Measurements from ENCODE around the gene DNAJC3. TPM values are rescaled to one million over a fixed set of nuclear protein-coding genes. Genes with fewer than 3 reads are reported as not detected.
"Not testable (repeated sequence)": the region's sequence is repeated elsewhere in the genome, so short reads cannot be mapped to it uniquely, and the experiment has no call there.

Gene DNAJC3
- total and polyA plus RNA-seq, 2 donors from 2014 or later = 20.1 to 65.9 TPM

DNA sequence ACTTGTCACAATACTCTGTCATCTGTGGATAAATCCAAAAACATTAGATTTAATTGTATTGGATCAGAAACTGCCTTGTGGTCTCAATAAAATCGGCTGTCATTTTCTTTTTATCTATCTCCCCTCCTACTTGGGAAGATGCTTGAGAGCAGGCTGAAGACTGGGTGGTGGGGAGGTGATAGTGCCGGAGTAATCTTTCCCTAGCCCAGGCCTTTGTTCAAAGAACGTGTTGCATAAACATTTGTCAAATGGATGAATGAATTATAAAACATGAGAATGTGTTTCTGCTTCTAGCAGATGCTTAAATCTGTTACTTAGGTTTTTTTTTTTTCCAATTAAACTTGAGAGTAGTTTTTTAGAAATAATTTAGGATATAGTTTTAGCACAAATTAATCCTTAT, 49.9 kb downstream of the DNAJC3 start:
- H3K36me3 ChIP-seq (ENCODE audit: control insufficient read depth in 2 of 3, insufficient read depth in 3 of 3, low read length in 3 of 3) = peaks cover 0 to 6% (median 0%) of the 10 kb centered on the region in 3 donors
- H3K9ac ChIP-seq (ENCODE audit: low read length in 3 of 3) = no peak overlapping the region
- intact Hi-C loops (cut with DNase I) = no loop called here
- peaks cover 0 to under 1% (median 0%) of the 10 kb centered on the region in 3 donors for H3K9me3 ChIP-seq (ENCODE audit: control insufficient read depth in 2 of 3, insufficient read depth in 1 of 3, low read length in 3 of 3)
- no peak overlapping the region for H3K27ac ChIP-seq (ENCODE audit: low read depth in 2 of 2, low read length in 2 of 2)
- DNase-seq = no peak
- no peak overlapping the region for H3K4me3 ChIP-seq (ENCODE audit: low read length in 3 of 3)
- TF ChIP-seq, protein P1, sequence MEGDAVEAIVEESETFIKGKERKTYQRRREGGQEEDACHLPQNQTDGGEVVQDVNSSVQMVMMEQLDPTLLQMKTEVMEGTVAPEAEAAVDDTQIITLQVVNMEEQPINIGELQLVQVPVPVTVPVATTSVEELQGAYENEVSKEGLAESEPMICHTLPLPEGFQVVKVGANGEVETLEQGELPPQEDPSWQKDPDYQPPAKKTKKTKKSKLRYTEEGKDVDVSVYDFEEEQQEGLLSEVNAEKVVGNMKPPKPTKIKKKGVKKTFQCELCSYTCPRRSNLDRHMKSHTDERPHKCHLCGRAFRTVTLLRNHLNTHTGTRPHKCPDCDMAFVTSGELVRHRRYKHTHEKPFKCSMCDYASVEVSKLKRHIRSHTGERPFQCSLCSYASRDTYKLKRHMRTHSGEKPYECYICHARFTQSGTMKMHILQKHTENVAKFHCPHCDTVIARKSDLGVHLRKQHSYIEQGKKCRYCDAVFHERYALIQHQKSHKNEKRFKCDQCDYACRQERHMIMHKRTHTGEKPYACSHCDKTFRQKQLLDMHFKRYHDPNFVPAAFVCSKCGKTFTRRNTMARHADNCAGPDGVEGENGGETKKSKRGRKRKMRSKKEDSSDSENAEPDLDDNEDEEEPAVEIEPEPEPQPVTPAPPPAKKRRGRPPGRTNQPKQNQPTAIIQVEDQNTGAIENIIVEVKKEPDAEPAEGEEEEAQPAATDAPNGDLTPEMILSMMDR (IDR thresholded peaks at IDR 0.05; ENCODE audit: borderline replicate concordance, extremely low read depth, insufficient read depth) = no peak
- FAIRE-seq = no peak
- no peaks in the 10 kb centered on the region for H3K27me3 ChIP-seq (ENCODE audit: control insufficient read depth, insufficient read depth, low read length)
- no peaks in the 10 kb centered on the region for H3K4me1 ChIP-seq (ENCODE audit: control insufficient read depth in 2 of 3, insufficient read depth in 2 of 3, low read depth in 1 of 3, low read length in 3 of 3)

DNA sequence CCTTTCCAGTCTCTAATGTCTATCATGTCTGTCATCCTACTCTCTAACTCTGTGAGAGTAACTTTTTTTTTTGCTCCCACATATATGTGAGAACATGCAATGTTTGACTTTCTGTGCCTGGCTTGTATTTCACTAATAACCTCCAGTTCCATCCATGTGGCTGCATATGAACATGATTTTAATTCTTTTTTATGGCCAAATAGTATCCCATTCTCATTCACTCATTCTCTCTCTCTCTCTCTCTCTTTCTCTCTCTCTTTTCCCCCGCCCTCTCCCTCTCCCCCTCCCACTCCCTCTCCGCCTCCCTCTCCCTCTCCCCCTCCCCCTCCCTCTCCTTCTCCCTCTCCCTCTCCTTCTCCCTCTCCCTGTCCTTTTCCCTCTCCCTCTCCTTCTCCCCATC, 52.0 kb downstream of the DNAJC3 start:
- Histone ChIP-seq H3K9ac (ENCODE audit: low read length in 3 of 3) (no peak overlapping the region), H3K27ac (ENCODE audit: low read depth in 2 of 2, low read length in 2 of 2) (no peak overlapping the region), H3K9me3 (ENCODE audit: control insufficient read depth in 2 of 3, insufficient read depth in 1 of 3, low read length in 3 of 3) (peaks cover 0 to 12% (median 4%) of the 10 kb centered on the region in 3 donors), H3K4me1 (ENCODE audit: control insufficient read depth in 2 of 3, insufficient read depth in 2 of 3, low read depth in 1 of 3, low read length in 3 of 3) (no peaks in the 10 kb centered on the region), H3K36me3 (ENCODE audit: control insufficient read depth in 2 of 3, insufficient read depth in 3 of 3, low read length in 3 of 3) (no peaks in the 10 kb centered on the region), H3K27me3 (ENCODE audit: control insufficient read depth, insufficient read depth, low read length) (no peaks in the 10 kb centered on the region), H3K4me3 (ENCODE audit: low read length in 3 of 3) (no peak overlapping the region)
- DNase-seq = no peak
- TF ChIP-seq, protein P1 (IDR thresholded peaks at IDR 0.05; ENCODE audit: borderline replicate concordance, extremely low read depth, insufficient read depth) = no peak
- intact Hi-C loops (cut with DNase I) = no loop called here
- no peak for FAIRE-seq

DNA sequence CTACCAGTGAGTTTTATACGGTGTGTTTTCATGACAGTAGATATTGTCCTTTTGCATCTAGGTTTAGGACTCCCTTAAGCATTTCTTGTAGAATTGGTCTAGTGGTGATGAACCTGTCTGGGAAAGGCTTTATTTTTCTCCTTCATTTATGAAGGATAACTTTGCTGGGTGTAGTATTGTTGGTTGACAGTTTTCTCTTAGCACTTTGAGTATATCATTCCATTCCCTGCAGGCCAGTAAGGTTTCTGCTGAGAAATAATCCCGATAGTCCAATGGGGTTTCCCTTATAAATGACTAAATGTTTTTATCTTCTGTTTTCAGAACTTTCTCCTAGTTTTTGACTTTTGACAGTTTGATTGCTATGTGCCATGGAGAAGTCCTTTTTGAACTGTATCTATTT, 57.2 kb downstream of the DNAJC3 start:
- Histone ChIP-seq H3K27ac (ENCODE audit: low read depth in 2 of 2, low read length in 2 of 2) (no peak overlapping the region), H3K4me1 (ENCODE audit: control insufficient read depth in 2 of 3, insufficient read depth in 2 of 3, low read depth in 1 of 3, low read length in 3 of 3) (no peaks in the 10 kb centered on the region), H3K36me3 (ENCODE audit: control insufficient read depth in 2 of 3, insufficient read depth in 3 of 3, low read length in 3 of 3) (no peaks in the 10 kb centered on the region), H3K9ac (ENCODE audit: low read length in 3 of 3) (no peak overlapping the region), H3K27me3 (ENCODE audit: control insufficient read depth, insufficient read depth, low read length) (no peaks in the 10 kb centered on the region), H3K9me3 (ENCODE audit: control insufficient read depth in 2 of 3, insufficient read depth in 1 of 3, low read length in 3 of 3) (peaks cover 0 to 18% (median 9%) of the 10 kb centered on the region in 3 donors), H3K4me3 (ENCODE audit: low read length in 3 of 3) (no peak overlapping the region)
- intact Hi-C loops (cut with DNase I) = no loop called here
- no peak for FAIRE-seq
- DNase-seq = peak in 1 of 5 donors; percentile 5
- TF ChIP-seq, protein P1 (IDR thresholded peaks at IDR 0.05; ENCODE audit: borderline replicate concordance, extremely low read depth, insufficient read depth) = no peak

DNA sequence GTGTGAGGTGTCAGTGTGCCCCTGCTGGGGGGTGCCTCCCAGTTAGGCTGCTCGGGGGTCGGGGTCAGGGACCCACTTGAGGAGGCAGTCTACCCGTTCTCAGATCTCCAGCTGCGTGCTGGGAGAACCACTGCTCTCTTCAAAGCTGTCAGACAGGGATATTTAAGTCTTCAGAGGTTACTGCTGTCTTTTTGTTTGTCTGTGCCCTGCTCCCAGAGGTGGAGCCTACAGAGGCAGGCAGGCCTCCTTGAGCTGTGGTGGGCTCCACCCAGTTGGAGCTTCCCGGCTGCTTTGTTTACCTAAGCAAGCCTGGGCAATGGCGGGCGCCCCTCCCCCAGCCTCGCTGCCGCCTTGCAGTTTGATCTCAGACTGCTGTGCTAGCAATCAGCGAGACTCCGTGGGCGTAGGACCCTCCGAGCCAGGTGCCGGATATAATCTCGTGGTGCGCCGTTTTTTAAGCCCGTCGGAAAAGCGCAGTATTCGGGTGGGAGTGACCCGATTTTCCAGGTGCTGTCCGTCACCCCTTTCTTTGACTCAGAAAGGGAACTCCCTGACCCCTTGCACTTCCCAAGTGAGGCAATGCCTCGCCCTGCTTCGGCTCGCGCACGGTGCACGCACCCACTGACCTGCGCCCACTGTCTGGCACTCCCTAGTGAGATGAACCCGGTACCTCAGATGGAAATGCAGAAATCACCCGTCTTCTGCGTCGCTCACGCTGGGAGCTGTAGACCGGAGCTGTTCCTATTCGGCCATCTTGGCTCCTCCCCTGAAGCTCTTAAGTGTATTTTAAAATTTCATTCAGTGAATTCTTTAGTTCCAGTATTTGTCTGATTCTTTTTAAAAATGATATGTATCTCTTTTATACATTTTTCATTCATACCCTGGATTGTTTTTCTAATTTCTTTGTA, 63.4 kb downstream of the DNAJC3 start:
- FAIRE-seq; intact Hi-C loops (cut with DNase I); H3K9me3 ChIP-seq (ENCODE audit: control insufficient read depth in 2 of 3, insufficient read depth in 1 of 3, low read length in 3 of 3); H3K4me3 ChIP-seq (ENCODE audit: low read length in 3 of 3); H3K27me3 ChIP-seq (ENCODE audit: control insufficient read depth, insufficient read depth, low read length); H3K4me1 ChIP-seq (ENCODE audit: control insufficient read depth in 2 of 3, insufficient read depth in 2 of 3, low read depth in 1 of 3, low read length in 3 of 3); H3K9ac ChIP-seq (ENCODE audit: low read length in 3 of 3); DNase-seq; H3K36me3 ChIP-seq (ENCODE audit: control insufficient read depth in 2 of 3, insufficient read depth in 3 of 3, low read length in 3 of 3); H3K27ac ChIP-seq (ENCODE audit: low read depth in 2 of 2, low read length in 2 of 2): not testable (repeated sequence)

Data from kidney (tissue), 14 donors.